ENCODE measurements around the gene SLIT3. TPM values are rescaled to one million over a fixed set of nuclear protein-coding genes. Genes with fewer than 3 reads are reported as not detected.

Gene SLIT3
- total and polyA plus RNA-seq, 2 donors (not counting 3 experiments of a cell fraction or from before 2014, with no cell fraction given): 0.90 to 1.0 TPM

GRCh38 chr5:168680395-168680794 is 620.5 kb downstream of the SLIT3 start:
- POLR2A ChIA-PET: no interaction called here
- Histone ChIP-seq H4K20me1 (replicated peaks; ENCODE audit: control insufficient read depth, extremely low read depth, insufficient read depth, low read length) (no peaks in the 10 kb centered on the region), H3K27ac (ENCODE audit: insufficient read depth, low read depth, low read length) (no peak overlapping the region), H2AFZ (ENCODE audit: low read depth, low read length) (no peak overlapping the region), H3K4me1 (ENCODE audit: control insufficient read depth, extremely low read depth, insufficient read depth, low read length) (peaks cover 3% of the 10 kb centered on the region), H3K4me2 (ENCODE audit: insufficient read depth, low read length) (no peak overlapping the region), H3K4me3 (replicated peaks in 1 of 3; ENCODE audit: insufficient read depth in 1 of 3, low read depth in 1 of 3, low read length in 3 of 3) (no peak overlapping the region), H3K36me3 (ENCODE audit: control insufficient read depth in 2 of 2, extremely low read depth in 1 of 2, insufficient read depth in 2 of 2, low read length in 2 of 2) (no peaks in the 10 kb centered on the region), H3K9ac (replicated peaks; ENCODE audit: extremely low read depth, insufficient read depth, low read length) (no peak overlapping the region), H3K9me1 (replicated peaks; ENCODE audit: control insufficient read depth, extremely low read depth, insufficient read depth, low read length) (no peaks in the 10 kb centered on the region), H3K27me3 (ENCODE audit: control insufficient read depth in 2 of 2, insufficient read depth in 2 of 2, low read length in 2 of 2) (no peaks in the 10 kb centered on the region), H3K9me3 (replicated peaks; ENCODE audit: control insufficient read depth, insufficient read depth, low read length) (no peaks in the 10 kb centered on the region), H3K79me2 (ENCODE audit: control insufficient read depth, insufficient read depth, low read length) (no peaks in the 10 kb centered on the region)
- BruUV-seq (replicated peaks): no TSS peak
- dilution Hi-C loops (cut with MboI; ENCODE audit: extremely low pct_ligation_motif_present, low sequenced_read_pairs): no loop called here
- DNase-seq (ENCODE audit: low read depth, low spot score) (no peak), FAIRE-seq (no peak)
- CTCF ChIA-PET: interaction anchor here (0.9 to 1.5 kb wide), 7 partner anchors 8 to 902 kb away, joined by 3 to 4 read pairs (median 4); no protein-coding TSS in a partner anchor
- intact Hi-C loops (cut with micrococcal nuclease): no loop called here
- no peak for TF ChIP-seq FOS (IDR thresholded peaks at IDR 0.05; ENCODE audit: borderline replicate concordance, insufficient read depth, low read length)
- no peak for TF ChIP-seq POLR2A (IDR thresholded peaks at IDR 0.05; ENCODE audit: low read depth, low read length)
- no peak for TF ChIP-seq JUN (IDR thresholded peaks at IDR 0.05; ENCODE audit: borderline replicate concordance, insufficient read depth, insufficient read length, low read depth)
- TF ChIP-seq, protein P1, sequence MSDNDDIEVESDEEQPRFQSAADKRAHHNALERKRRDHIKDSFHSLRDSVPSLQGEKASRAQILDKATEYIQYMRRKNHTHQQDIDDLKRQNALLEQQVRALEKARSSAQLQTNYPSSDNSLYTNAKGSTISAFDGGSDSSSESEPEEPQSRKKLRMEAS (IDR thresholded peaks at IDR 0.05; ENCODE audit: insufficient read depth, insufficient read length): no peak
- no peak for TF ChIP-seq GATA2 (IDR thresholded peaks at IDR 0.05; ENCODE audit: insufficient read depth, insufficient read length, low read depth, low read length)
- TF ChIP-seq EZH2 (IDR thresholded peaks at IDR 0.05; ENCODE audit: borderline replicate concordance, low read depth, low read length, severe bottlenecking): no peak
- no peak for TF ChIP-seq POLR2AphosphoS5 (IDR thresholded peaks at IDR 0.05; ENCODE audit: insufficient read depth, low read depth, low read length)
- no peak for TF ChIP-seq MYC (IDR thresholded peaks at IDR 0.05; ENCODE audit: low read depth, low read length)
- no peak for TF ChIP-seq CTCF (IDR thresholded peaks at IDR 0.05; ENCODE audit: extremely low read depth in 1 of 2, insufficient read depth in 1 of 2, low read depth in 1 of 2, low read length in 2 of 2)
